Measurements from ENCODE around the gene RAD51B.

DNA sequence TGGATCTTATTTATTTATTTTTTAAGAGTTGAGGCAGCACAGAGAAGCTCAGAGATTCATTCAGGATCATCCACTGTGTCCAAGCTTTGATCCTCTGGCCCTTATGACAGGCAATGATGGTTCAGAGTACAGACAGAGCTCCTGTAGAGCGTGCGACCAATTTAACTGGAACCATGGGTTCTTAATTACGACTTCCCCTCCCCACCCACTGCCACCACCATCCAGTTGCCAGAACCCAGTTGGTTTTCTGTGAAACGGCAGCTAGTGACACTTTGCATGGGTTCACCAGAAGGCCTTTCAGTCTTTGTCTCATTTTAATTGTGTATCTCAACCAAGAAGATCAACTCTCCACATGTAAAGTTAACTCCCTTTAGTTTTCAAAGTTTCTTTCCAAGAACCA lies 495.1 kb downstream of the RAD51B start:
- no peak for TF ChIP-seq POLR2A (IDR thresholded peaks at IDR 0.05)
- TF ChIP-seq, protein P1, sequence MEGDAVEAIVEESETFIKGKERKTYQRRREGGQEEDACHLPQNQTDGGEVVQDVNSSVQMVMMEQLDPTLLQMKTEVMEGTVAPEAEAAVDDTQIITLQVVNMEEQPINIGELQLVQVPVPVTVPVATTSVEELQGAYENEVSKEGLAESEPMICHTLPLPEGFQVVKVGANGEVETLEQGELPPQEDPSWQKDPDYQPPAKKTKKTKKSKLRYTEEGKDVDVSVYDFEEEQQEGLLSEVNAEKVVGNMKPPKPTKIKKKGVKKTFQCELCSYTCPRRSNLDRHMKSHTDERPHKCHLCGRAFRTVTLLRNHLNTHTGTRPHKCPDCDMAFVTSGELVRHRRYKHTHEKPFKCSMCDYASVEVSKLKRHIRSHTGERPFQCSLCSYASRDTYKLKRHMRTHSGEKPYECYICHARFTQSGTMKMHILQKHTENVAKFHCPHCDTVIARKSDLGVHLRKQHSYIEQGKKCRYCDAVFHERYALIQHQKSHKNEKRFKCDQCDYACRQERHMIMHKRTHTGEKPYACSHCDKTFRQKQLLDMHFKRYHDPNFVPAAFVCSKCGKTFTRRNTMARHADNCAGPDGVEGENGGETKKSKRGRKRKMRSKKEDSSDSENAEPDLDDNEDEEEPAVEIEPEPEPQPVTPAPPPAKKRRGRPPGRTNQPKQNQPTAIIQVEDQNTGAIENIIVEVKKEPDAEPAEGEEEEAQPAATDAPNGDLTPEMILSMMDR (IDR thresholded peaks at IDR 0.05): no peak

Data from tibial nerve (tissue), 3 donors.